Measurements from ENCODE around the gene GREB1.

GREB1 gene

DNA sequence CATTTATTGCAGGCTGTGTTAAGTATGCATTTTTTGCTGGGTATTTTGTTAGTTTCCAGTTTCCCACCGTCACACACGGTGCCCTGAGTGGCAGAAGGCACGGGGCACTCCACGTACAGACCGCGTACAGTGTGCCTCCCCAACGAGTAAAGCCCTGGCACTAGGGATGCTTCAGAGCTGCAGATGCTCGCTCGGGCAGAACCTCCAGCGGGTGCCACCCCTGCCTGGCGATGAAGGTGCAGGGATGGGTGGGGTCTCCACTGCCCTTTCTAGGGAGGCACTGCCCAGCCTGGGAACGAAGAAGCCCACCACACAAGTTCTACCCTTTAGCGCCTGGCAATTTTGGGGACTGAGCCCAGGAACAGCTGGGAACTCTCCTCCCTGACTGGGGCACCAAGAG is 4.1 kb downstream of the GREB1 start:
- DNase-seq (ENCODE audit: low read depth in 2 of 2): no peak

DNA sequence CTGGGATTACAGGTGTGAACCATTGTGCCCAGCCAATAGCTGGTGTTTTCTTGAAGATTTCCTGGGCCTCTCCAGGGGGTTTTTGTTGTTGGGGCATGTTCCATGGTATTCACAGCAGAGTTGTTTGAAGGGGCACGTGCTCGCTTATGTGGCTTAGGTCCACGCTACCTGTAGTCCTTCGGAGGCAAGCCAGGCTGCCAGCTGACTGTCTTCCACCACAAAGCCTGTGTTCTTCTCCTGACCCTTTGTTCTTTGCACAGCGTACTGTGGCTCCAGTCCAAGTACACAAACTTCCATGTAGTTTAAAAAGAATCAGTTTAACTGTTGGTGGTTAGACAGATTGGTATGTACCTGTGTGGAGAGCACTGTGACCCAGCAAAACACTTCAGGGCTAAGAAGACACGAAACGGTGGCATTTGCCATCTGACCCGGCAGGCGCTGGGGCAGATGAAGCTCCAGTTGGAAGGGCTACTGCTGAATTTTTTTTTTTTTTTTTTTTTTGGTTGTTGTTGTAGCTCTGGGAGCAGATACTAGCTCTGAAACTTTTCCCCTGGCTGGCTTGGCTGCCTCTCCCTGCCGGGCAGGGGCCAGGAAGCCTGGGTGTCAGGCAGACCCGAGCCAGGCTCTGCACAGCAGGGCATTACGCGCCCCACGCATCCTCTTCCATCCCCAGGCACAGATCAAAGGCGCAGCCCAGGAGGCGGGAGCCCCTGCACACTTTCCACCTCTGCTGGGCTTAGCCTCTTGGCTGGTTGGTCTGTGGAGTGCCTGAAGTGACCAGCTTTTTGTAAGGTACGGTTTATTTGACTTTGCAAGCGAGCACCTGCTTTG is 5.7 kb downstream of the GREB1 start:
- no peak for DNase-seq (ENCODE audit: low read depth in 2 of 2)

DNA sequence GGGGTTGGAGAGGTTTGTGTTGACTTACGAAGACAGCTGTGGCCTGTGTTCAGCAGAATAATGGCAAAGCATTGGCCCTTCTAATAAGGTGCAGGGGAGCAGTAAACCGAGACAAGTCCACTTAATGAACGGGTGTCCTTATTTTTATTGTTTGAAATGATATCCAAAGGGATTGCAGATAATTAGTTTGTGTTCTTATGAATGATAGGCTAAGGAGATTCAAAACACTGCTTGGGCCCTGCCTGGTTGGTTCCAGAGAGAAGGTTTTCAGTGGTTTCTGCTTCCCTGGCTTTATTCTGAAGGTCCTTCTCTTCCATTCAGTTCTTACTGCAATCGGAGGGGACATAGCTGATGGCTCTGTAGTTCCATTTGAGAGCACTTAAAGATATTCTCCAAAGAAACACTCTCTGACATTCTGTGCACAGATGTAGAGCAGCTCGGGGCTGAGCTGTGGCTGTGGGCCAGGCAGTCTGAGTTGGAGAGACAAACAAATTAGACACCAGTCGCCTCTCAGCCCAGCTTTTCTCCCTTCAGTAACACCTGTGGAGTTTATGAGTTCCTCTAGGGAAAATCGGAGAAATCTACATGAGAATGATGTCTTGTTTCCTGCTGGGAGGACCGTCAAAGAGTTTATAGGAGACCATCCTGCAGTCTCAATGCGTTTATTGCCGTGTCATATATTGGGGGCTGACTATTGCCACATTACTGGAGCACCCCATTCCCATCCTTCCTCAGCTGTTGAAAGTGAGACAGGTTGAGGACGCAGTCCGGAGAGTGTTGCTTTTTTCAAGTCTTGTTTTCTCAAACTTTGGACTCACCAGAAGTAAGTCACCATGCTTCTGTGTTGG is 6.5 kb downstream of the GREB1 start:
- no peak for DNase-seq (ENCODE audit: low read depth in 2 of 2)

DNA sequence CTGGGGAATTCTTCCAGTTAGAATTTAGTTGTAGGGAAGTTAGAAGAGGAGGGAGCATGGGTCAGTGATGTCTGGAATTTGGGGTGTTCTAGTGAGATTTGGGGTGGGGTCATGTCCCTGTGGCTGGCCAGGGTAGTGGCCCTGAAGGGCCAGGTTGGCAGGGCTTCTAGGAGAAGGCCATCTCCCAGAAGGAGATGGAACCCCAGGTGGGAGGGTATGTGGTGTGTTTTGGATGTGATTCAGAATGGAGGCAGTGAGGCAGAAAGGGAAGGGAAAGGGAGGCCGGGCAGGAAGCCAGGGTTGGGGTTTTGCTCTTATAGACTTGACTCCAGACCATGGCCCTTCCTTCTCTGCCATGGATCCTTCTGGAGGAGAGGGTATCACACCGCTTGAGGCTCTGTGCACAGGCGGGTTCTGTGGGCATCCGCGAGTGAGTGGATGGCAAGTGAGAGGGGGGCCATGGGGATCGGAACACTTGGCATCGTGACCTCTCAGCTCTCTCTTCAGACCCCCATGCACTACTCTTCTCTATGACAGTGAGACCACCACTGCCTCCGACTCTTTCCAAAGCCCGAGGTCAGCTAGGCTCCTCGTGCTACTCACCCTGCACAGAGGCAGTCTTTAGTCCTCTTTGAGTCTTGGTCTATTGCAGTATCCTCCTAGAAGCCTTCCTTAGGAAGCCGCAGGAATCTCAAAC is 7.3 kb downstream of the GREB1 start:
- DNase-seq (ENCODE audit: low read depth in 2 of 2): no peak

DNA sequence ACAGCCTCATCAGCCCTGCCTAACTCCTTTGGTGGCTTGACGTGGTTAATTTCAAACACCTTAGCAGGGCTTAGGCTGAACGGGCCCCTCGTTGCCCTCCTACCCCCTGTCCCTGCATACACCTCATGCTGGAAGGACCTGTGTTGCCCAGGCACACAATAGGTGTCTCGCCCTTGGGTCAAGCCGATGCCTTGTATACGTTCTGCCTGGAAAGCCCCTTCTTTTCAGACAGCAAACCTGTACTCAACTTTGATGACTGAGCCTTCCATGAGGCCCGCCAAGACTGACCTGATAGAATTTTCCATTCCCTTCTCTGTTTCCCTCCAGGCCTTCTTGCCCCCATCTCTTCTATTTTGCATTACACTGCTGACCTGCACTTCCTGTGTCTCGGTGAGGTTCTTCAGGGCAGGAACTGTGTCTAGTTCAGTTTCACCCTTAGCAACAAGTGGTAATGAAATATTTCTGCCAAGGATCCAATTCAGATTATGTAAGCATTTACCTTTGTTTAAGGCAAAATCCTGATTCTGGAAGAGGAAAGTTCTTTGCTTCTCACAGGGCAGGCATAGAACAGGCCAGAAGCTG is 7.9 kb downstream of the GREB1 start:
- DNase-seq (ENCODE audit: low read depth in 2 of 2): no peak

DNA sequence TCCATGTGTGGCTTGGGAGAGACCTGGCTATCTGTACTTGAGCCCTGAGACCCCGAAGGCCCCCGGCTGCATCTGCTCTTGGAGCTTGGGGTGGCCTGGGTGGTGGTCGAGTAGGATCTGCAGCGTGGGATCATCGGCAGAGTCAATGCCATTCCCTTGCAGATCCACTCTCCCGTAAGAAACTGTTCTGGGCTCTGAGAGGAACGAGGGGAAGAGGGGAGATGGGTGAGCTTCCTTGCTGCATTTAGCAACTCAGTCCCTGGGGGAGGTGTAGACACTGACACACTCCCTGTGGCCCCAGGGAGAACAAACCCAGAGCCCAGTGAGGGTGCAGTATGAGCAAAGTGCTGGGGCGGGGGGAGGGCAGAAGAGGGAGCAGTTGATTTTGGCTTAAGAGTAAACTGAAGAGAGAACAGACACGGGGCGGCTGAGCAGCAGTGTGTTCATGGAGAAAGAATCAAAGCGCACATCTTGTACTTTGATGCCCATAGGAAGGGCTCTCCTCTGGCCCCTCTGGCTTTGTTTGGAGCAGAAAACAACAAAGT is 8.5 kb downstream of the GREB1 start:
- no peak for DNase-seq (ENCODE audit: low read depth in 2 of 2)

DNA sequence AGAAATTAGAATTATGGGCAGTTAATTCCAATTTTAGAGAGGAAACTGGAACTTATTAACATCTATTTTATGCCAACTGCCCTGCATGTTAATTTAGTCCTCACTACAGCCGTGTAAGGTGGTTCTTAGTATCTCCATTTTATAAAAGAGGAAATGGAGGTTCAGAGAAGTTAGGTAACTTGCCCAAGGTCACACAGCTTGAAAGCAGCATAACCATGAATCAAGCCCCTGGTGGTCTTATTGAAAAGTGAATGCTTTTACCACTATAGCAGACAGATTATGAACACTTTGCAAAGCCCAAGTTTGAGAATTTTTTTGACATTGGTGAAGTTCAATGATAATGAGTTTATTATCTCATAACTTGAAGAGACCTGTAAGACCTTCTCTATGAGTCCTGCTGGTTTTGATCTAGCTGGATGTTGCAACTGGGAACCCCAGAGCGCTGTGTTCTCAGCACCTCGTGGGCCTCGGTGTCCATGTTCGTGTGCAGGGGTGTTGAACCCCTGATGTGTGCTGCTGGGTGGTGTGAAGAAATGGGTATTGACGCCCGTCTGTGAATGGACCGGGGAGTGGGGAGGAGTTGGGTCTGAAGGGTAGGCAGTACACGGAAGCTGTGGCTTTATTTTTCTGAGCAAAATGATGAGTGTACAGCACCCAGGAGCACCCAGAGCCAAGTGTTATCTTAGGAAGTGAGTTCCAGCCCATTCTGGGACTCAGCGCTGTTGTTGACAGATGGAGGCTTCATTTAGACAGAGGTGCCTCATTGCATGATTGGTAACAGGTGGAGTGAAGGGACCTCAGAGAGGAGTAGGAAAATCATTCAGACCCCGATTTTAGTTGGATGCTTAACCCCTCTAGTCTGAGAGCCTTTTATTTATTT is 9.7 kb downstream of the GREB1 start:
- DNase-seq (ENCODE audit: low read depth in 2 of 2): no peak

DNA sequence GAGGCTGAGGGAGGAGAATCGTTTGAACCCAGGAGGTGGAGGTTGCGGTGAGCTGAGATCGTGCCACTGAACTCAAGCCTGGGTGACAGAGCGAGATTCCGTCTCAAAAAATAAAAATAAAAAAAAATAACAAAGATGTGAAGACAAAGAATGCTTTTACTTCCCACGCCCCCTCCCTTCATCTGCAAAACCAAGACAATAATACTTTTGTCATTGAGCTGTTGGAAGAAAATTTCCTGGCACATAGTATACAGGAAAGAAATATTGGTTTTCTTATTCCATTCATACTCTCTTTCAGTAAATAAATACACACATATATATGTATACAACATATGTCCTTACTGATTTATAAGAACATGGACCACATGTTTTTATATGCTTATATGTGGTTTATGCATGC is 12.2 kb downstream of the GREB1 start:
- no peak for DNase-seq (ENCODE audit: low read depth in 2 of 2)

DNA sequence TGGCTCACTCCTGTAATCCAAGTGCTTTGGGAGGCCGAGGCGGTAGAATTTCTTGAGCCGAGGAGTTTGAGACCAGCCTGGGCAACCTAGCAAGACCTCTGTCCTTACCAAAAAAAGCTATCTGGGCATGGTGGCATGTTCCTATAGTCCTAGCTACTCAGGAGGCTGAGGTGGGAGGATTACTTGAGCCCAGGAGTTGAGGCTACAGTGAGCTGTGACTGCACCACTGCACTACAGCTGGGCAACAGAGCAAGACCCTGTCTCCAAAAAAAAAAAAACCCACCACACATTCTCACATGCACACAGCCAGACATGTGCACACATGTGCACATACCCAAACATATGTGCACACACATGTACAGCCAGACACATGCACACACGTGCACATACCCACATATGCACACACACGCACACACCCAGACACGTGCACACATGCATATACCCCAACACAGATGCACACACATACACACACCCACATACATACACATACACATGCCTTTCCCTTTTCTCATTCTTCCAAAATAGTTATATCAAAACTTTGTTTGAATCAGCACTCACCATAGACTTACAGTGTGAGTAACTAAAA is 14.2 kb downstream of the GREB1 start:
- DNase-seq (ENCODE audit: low read depth in 2 of 2): no peak

DNA sequence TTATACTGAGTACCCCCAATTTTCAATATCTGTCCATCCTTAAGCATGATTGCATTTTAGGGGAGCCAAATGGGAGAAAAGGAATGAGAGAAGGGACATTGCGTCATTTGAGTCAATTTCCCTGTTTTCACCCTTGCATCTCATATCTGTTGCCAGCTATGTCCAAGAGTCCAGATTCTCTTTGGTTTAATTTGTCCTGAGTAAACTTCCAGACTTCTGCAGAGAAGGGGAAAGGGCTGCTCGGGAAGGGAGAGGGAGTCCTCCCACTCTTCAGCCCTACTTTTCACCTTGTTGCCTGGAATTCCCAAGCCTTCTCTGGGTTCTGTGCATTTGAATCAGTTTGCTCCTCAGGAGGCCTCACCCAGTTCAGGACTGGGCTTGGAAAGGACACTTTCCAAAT is 16.5 kb downstream of the GREB1 start:
- no peak for DNase-seq (ENCODE audit: low read depth in 2 of 2)

DNA sequence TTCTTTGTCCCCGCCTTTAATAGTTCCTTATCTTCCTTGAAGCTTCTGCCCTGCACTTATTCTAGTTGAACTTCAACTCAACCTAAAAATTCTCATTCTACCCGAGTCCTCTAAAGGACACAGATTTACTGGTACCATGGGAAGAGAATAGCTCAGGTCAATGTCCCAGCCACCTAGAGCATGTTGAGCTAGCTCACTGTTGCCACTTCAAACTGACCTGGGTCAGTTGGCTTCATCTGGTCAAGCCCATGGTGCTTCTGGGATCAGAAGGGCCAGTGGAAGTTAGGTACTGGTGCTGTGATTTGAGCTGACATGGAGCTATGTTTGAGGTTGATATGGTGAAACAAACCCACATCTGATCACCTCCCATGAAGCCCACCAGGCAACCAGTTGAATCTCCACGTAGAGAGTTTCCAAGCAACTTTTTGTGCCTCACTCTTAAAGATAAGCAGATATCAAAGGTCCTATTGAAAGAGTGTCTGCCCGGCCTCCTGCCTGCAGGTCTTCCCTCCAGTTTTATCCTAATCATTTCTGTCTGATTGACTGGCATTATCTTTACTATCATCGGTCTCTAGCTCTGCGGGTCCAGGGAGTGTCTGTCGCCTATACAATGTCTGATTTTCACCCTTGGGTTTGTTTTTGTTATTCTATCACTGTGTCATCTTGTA is 17.2 kb downstream of the GREB1 start:
- no peak for DNase-seq (ENCODE audit: low read depth in 2 of 2)

DNA sequence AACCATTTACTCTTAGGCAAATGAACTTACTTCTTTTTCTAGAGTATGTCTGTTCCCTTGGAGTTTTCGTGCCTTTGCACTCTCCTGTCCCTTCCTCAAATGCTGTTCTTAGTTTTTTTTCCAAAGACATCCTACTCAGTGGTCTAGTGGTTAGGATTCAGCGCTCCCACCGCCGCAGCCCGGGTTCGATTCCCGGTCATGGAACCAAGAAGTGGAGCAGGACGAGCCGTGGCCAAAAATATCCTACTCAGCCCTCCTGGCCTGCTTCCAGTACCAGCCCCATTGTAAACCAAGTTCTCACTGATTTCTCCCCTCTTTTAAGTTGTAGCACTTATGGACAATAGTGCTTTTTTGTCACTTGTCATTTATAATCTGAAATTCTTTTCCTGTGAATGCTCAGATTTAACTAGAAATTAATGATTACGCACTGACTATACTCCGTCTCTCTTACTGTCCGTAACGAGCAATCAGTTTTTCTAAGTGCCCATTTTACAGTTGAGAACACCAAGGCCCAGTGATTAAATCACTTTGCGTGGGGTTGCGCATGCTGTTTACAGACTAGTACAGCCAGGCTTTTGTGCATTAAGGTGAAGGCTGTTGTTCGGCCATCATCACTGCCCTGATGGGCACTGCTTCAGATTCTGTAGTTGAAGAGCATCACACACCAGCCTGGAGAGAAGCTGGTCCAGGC is 17.9 kb downstream of the GREB1 start:
- no peak for DNase-seq (ENCODE audit: low read depth in 2 of 2)

DNA sequence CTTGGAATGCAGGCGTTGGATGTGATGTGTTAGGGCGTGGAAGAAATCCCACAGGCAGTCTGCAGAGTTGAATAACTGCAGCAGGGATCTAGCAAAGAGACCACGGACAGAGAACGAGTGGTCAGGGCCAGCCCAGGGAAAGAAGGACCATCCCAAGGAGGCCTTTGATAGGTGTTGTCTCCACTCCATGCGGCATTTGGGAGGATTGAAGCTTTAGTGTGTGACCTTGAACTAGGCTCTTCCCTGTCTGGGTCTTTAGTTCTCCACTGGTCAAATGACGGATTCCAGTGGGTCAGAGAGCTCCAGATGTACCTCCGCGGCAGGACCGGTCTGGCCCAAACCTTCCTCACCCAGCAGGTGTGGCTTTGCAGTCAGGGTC is 18.4 kb downstream of the GREB1 start:
- DNase-seq (ENCODE audit: low read depth in 2 of 2): no peak

DNA sequence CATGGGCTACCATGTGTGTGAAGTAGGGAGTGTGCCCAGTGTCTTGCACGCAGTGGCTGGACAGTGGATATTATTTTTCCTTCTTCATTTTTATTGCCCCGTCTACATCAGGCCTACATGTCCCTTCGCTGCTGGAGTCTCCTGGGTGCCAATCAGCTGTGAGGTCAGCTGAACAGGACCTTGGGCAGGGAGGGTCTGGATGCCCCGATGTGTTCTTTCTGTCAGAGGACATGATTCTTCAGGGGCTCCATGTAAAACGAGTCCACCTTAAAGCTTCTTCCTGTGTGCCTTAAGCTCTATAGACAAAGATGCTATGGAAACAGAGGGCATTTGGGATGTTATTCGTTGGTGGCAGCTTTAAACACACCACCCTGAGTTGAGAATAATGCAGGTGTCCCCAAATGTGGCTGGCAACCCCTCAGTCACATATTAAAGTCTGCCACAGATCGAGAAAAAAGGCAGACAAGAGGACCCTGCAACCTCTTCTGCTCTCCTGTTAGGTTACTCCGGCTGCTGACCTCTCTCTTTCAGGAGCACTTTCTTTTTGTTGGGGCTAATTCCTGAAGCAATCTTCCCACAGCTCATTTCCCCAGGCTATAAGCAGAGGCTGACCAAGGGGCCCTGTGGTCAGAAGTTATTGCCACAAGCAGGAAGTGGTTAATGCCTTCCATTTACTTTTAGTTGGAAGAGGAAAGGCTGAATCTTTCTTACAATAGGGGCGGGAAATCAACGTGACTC is 20.0 kb downstream of the GREB1 start:
- DNase-seq (ENCODE audit: low read depth in 2 of 2): no peak

DNA sequence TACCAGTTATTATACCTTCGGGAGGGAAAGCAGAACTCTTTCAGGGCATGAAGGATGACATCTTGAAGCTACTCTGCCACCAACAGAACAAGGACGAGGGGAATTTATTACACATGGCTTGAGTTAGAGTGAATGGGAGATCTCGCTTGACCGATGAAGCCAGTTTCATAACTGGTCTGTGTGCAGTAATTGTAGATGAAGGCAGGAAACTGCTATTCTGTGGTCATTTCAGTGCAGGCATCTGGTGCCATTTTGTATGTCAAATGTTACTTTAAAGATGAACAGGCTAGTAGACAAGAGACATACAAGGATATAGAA is 20.5 kb downstream of the GREB1 start:
- DNase-seq (ENCODE audit: low read depth in 2 of 2): no peak

DNA sequence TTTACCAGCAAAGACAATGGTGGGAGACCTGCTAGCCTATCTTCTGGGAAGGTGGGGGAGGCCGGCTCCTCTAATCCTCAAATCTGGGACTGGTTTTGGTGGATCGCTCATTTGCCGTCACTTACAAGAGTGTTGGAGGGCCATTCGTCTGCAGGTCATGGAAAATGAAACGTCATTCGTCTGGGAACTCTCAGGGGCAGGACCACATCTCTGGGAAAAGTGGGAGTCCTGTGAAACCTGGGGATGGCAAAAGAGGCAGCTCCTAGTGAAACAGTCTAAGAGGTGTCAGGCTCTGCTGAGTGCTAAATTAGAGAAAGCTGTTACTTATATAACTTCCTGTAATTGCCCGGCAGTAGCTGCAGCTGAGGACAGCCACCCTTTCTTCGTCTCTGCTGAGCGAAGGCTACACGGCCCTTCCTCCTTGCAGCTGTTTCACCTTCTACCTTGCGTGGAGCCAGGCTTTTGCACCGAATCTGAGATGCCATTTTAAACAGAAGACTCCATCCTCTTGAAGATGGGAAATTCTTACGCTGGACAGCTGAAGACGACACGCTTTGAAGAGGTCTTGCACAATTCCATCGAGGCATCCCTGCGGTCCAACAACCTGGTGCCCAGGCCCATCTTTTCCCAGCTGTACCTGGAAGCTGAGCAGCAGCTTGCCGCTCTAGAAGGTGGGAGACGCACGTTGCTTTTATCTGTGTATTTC is 22.4 kb downstream of the GREB1 start:
- DNase-seq (ENCODE audit: low read depth in 2 of 2): no peak

DNA sequence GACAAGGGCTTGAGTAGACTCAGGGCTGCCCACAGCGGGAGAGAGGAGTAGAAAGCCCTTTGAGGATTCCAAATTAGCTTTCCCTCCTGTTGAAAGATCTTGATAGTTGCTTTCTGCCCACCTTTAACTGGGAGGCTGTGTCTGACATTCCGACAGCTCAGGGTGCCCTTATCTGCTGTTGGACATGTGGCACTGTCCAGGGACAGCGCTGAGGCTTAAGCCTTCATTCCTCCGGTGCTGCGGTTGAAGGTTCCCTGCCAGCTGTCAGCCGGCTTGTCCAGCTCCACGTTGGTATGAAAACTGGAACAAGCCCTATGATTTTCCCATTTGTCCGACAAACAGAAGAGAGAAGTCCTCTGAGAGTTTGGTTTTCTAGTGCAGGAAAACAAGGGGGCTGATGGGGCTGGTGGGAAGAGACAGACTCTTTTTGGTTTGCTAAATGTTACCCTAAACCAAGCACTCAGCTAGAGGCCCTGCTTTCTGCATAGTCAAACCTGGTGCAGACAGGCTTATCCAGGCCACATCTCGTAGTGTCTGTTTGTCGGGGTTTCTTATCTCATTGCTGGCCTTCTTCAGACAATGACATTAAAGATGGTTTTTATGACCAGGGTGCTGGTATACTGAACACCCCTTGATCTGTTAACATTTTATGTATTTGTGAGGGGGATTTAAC is 24.5 kb downstream of the GREB1 start:
- no peak for DNase-seq (ENCODE audit: low read depth in 2 of 2)

Data from activated CD4-positive, alpha-beta T cell treated with anti-CD3 and anti-CD28 coated beads for 24 hours (primary cell).